ENCODE measurements around the gene AMFR.

DNA sequence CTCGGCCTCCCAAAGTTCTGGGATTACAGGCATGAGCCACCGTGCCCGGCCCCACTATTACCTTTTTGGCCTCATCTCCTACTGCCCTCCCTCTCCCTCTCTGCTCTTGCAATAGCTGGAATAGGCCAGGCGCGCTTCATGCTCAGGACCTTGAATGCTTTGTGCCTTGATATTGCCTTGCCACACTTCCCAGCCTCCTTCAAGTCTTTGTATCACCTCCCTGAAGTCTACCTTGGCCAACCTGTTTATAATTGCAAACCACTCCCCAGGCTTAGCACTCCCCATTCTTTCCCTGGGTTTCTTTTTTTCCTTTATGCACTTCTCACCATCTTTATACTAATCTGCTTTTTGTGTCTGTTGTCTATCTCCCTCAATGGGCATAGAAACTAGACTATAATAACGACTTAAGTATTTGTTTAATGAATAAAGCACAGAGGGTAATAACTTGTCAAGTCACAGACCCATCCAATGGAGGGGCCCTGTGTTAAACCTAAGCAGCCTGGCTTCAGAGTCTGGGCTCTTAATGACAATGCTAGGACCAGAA is 32.7 kb upstream of the AMFR start:
- TF ChIP-seq, protein P1, sequence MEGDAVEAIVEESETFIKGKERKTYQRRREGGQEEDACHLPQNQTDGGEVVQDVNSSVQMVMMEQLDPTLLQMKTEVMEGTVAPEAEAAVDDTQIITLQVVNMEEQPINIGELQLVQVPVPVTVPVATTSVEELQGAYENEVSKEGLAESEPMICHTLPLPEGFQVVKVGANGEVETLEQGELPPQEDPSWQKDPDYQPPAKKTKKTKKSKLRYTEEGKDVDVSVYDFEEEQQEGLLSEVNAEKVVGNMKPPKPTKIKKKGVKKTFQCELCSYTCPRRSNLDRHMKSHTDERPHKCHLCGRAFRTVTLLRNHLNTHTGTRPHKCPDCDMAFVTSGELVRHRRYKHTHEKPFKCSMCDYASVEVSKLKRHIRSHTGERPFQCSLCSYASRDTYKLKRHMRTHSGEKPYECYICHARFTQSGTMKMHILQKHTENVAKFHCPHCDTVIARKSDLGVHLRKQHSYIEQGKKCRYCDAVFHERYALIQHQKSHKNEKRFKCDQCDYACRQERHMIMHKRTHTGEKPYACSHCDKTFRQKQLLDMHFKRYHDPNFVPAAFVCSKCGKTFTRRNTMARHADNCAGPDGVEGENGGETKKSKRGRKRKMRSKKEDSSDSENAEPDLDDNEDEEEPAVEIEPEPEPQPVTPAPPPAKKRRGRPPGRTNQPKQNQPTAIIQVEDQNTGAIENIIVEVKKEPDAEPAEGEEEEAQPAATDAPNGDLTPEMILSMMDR (conservative IDR thresholded peaks at IDR 0.05 in 1 of 2, IDR thresholded peaks at IDR 0.05 in 1 of 2; ENCODE audit: extremely low read depth in 1 of 2, insufficient read depth in 1 of 2, low read depth in 1 of 2, low read length in 2 of 2): no peak
- no peak for TF ChIP-seq EZH2 (IDR thresholded peaks at IDR 0.05; ENCODE audit: borderline replicate concordance, low read length)
